ENCODE results near the gene FILIP1L.

The FILIP1L gene

DNA sequence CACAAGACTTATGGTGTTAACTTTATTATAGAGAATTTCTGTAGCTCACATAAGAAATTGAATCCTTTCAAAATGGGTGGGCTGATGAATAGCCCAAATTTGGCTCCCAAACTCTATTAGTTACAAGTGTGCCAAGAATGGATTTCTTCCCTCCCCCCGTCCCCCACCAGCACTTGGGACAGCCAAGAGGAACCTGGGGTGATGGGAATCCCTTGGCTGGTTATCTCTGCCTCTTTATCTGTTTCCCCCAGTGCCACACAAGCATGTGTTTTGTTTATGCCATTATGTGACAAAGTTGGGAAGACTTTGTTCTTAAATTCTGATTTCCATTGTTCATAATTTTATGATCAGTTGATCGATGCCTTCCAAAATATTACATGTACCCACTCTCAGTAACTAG lies 268.3 kb downstream of the FILIP1L start:
- TF ChIP-seq POLR2AphosphoS5 (IDR thresholded peaks at IDR 0.05; ENCODE audit: low read depth, low read length): no peak
- no peak for TF ChIP-seq SIN3A (IDR thresholded peaks at IDR 0.05; ENCODE audit: borderline replicate concordance, insufficient read depth, low read length)
- TF ChIP-seq, protein P1, sequence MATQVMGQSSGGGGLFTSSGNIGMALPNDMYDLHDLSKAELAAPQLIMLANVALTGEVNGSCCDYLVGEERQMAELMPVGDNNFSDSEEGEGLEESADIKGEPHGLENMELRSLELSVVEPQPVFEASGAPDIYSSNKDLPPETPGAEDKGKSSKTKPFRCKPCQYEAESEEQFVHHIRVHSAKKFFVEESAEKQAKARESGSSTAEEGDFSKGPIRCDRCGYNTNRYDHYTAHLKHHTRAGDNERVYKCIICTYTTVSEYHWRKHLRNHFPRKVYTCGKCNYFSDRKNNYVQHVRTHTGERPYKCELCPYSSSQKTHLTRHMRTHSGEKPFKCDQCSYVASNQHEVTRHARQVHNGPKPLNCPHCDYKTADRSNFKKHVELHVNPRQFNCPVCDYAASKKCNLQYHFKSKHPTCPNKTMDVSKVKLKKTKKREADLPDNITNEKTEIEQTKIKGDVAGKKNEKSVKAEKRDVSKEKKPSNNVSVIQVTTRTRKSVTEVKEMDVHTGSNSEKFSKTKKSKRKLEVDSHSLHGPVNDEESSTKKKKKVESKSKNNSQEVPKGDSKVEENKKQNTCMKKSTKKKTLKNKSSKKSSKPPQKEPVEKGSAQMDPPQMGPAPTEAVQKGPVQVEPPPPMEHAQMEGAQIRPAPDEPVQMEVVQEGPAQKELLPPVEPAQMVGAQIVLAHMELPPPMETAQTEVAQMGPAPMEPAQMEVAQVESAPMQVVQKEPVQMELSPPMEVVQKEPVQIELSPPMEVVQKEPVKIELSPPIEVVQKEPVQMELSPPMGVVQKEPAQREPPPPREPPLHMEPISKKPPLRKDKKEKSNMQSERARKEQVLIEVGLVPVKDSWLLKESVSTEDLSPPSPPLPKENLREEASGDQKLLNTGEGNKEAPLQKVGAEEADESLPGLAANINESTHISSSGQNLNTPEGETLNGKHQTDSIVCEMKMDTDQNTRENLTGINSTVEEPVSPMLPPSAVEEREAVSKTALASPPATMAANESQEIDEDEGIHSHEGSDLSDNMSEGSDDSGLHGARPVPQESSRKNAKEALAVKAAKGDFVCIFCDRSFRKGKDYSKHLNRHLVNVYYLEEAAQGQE (IDR thresholded peaks at IDR 0.05; ENCODE audit: insufficient read depth in 1 of 2, low read depth in 2 of 2, low read length in 2 of 2): no peak
- TF ChIP-seq FOXP2 (optimal IDR thresholded peaks at IDR 0.05; ENCODE audit: borderline replicate concordance, extremely low read depth, extremely low read length, insufficient read depth): no peak
- no peak for TF ChIP-seq TAF1 (IDR thresholded peaks at IDR 0.05; ENCODE audit: borderline replicate concordance, insufficient read depth, low read length)

DNA sequence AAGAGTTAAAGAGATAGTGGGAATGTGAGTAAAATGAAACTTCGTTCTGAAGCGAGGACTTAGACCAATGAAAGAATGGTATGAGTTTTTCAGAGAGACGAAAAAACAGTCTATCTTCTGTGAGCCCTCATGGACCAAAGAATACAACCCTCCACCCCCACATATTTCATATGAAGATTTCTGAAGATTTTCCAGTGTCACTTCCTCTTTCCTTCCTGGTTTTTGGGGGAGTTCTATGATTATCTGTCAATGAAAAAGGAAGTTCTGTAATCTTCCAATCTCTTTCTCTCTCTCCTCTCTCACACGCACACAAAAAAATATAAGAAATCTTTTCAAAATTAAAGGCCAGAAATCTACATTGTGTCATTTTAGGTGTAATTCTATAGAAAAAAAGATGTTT lies 269.0 kb downstream of the FILIP1L start:
- TF ChIP-seq FOXP2 (optimal IDR thresholded peaks at IDR 0.05; ENCODE audit: borderline replicate concordance, extremely low read depth, extremely low read length, insufficient read depth) (no peak), TAF1 (IDR thresholded peaks at IDR 0.05; ENCODE audit: borderline replicate concordance, insufficient read depth, low read length) (no peak), POLR2AphosphoS5 (IDR thresholded peaks at IDR 0.05; ENCODE audit: low read depth, low read length) (no peak)
- TF ChIP-seq, protein P1 (IDR thresholded peaks at IDR 0.05; ENCODE audit: insufficient read depth in 1 of 2, low read depth in 2 of 2, low read length in 2 of 2): no peak

DNA sequence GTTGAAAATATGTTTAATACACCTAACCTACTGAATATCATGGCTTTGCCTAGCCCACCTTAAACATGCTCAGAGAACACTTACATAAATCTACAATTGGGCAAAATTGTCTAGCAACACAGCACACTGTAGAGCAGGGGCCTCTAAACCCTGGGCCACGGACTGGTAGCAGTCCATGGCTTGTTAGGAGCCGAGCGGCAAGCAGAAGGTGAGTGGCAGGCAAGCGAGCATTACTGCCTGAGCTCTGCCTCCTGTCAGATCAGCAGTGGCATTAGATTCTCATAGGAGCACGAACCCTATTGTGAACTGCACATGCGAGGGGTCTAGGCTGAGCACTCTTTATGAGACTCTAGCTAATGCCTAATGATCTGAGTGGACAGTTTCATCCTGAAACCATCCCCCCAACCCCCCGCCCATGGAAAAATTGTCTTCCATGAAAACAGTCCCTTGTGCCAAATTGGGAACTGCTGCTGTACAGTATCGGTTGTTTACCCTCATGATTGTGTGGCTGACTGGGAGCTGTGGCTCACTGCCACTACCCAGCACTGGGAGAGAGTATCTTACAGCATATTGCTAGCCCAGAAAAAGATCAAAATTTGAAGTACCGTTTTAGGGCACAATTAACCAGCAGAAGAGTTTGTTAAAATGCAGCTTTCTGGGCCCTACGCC lies 270.6 kb downstream of the FILIP1L start:
- TF ChIP-seq, protein P1 (IDR thresholded peaks at IDR 0.05; ENCODE audit: insufficient read depth in 1 of 2, low read depth in 2 of 2, low read length in 2 of 2): no peak
- no peak for TF ChIP-seq POLR2AphosphoS5 (IDR thresholded peaks at IDR 0.05; ENCODE audit: low read depth, low read length)
- TF ChIP-seq SIN3A (IDR thresholded peaks at IDR 0.05; ENCODE audit: borderline replicate concordance, insufficient read depth, low read length): no peak
- TF ChIP-seq TAF1 (IDR thresholded peaks at IDR 0.05; ENCODE audit: borderline replicate concordance, insufficient read depth, low read length): no peak
- no peak for TF ChIP-seq FOXP2 (optimal IDR thresholded peaks at IDR 0.05; ENCODE audit: borderline replicate concordance, extremely low read depth, extremely low read length, insufficient read depth)

DNA sequence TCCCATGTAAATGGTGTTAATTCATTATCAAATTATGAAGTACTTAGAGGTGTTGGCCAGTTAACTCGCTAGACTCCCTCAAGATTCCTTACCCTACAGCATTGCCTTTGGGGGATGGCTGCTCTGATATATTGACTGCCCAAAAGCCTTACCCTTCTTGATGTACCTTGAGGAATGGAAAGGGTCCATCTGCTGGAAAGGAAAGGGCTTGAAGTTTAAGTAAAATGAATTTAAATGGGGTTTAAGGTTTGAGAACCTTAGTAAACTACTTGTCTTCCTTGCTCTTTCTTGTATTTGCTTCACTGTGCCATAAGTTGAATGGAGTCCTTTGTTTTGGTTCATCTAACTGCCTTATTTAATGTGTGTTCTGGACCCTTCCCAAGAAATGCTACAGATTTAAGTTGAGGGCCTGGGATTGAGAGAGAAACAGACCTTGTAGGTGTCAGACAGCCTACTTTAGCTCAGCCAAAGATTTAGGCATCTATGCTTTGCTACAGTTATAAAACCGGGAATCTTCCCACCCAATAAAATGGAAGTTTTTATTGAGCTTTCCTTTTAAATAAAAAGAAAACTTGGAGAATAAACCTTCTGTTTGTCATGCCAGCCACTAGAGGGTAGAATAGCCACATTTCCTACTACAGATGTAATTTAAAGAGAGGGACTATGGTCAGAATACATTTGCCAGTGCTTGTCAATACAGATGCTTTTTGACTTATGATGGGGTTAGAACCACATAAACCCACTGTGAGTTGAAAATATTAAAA lies 271.3 kb downstream of the FILIP1L start:
- TF ChIP-seq, protein P1 (IDR thresholded peaks at IDR 0.05; ENCODE audit: insufficient read depth in 1 of 2, low read depth in 2 of 2, low read length in 2 of 2): no peak
- TF ChIP-seq SIN3A (IDR thresholded peaks at IDR 0.05; ENCODE audit: borderline replicate concordance, insufficient read depth, low read length) (no peak), FOXP2 (optimal IDR thresholded peaks at IDR 0.05; ENCODE audit: borderline replicate concordance, extremely low read depth, extremely low read length, insufficient read depth) (no peak), POLR2AphosphoS5 (IDR thresholded peaks at IDR 0.05; ENCODE audit: low read depth, low read length) (no peak), TAF1 (IDR thresholded peaks at IDR 0.05; ENCODE audit: borderline replicate concordance, insufficient read depth, low read length) (no peak)
